Measurements from ENCODE around the gene DUOXA1.
"Not testable (repeated sequence)": the region's sequence is repeated elsewhere in the genome, so short reads cannot be mapped to it uniquely, and the experiment has no call there.

The DUOXA1 gene

GRCh38 chr15:45150997-45151396 lies 21.3 kb upstream of the DUOXA1 start:
- no peak for DNase-seq (ENCODE audit: low read depth in 2 of 2)

- no peak for DNase-seq (ENCODE audit: low read depth in 2 of 2)
These were observed 20.8 kb upstream of the DUOXA1 start for GRCh38 chr15:45150481-45150880.

- no peak for DNase-seq (ENCODE audit: low read depth in 2 of 2)
These were observed 19.4 kb upstream of the DUOXA1 start for GRCh38 chr15:45149060-45149459.

GRCh38 chr15:45148076-45149059 lies 18.7 kb upstream of the DUOXA1 start:
- no peak for DNase-seq (ENCODE audit: low read depth in 2 of 2)

- DNase-seq (ENCODE audit: low read depth in 2 of 2), result no peak
These were observed 17.9 kb upstream of the DUOXA1 start for GRCh38 chr15:45147606-45148005.

- no peak for DNase-seq (ENCODE audit: low read depth in 2 of 2)
These were observed 16.7 kb upstream of the DUOXA1 start for GRCh38 chr15:45146405-45146804.

- no peak for DNase-seq (ENCODE audit: low read depth in 2 of 2)
These were observed 15.1 kb upstream of the DUOXA1 start for GRCh38 chr15:45144775-45145174.

GRCh38 chr15:45143946-45144345 lies 14.3 kb upstream of the DUOXA1 start:
- no peak for DNase-seq (ENCODE audit: low read depth in 2 of 2)

- DNase-seq (ENCODE audit: low read depth in 2 of 2), result no peak
These were observed 13.4 kb upstream of the DUOXA1 start for GRCh38 chr15:45143056-45143455.

- no peak for DNase-seq (ENCODE audit: low read depth in 2 of 2)
These were observed 11.7 kb upstream of the DUOXA1 start for GRCh38 chr15:45141386-45141785.

GRCh38 chr15:45140557-45141250 lies 11.0 kb upstream of the DUOXA1 start:
- no peak for DNase-seq (ENCODE audit: low read depth in 2 of 2)

- no peak for DNase-seq (ENCODE audit: low read depth in 2 of 2)
These were observed 10.1 kb upstream of the DUOXA1 start for GRCh38 chr15:45139770-45140169.

- DNase-seq (ENCODE audit: low read depth in 2 of 2), result no peak
These were observed 9.4 kb upstream of the DUOXA1 start for GRCh38 chr15:45138814-45139765.

GRCh38 chr15:45137703-45138102 lies 8.0 kb upstream of the DUOXA1 start:
- no peak for DNase-seq (ENCODE audit: low read depth in 2 of 2)

GRCh38 chr15:45136378-45136764 lies 6.7 kb upstream of the DUOXA1 start:
- no peak for DNase-seq (ENCODE audit: low read depth in 2 of 2)

GRCh38 chr15:45135705-45136377 lies 6.2 kb upstream of the DUOXA1 start:
- not testable (repeated sequence) for DNase-seq (ENCODE audit: low read depth in 2 of 2)

- DNase-seq (ENCODE audit: low read depth in 2 of 2), result no peak
These were observed 5.3 kb upstream of the DUOXA1 start for GRCh38 chr15:45134682-45135604.

- DNase-seq (ENCODE audit: low read depth in 2 of 2), result no peak
These were observed 4.4 kb upstream of the DUOXA1 start for GRCh38 chr15:45134046-45134445.

GRCh38 chr15:45133561-45133920 lies 3.9 kb upstream of the DUOXA1 start:
- no peak for DNase-seq (ENCODE audit: low read depth in 2 of 2)

Measured in fibroblast of skin of left biceps (primary cell).